NB4 (cell line): ENCODE measurements around the gene FEM1C.

Source experiments
- POLR2A ChIP-seq: IDR thresholded peaks from 2 replicates; pipeline ENCODE4 v1.6.1; 2011; ENCODE audit warnings: mild to moderate bottlenecking; ENCODE audit not compliant: insufficient read length; ENCODE audit errors: extremely low read depth
- TF ChIP-seq, protein P1 (sequence below): IDR thresholded peaks from one replicate; pipeline ENCODE4 v1.5.1; 2012; ENCODE audit warnings: low read depth, low read length

DNA sequence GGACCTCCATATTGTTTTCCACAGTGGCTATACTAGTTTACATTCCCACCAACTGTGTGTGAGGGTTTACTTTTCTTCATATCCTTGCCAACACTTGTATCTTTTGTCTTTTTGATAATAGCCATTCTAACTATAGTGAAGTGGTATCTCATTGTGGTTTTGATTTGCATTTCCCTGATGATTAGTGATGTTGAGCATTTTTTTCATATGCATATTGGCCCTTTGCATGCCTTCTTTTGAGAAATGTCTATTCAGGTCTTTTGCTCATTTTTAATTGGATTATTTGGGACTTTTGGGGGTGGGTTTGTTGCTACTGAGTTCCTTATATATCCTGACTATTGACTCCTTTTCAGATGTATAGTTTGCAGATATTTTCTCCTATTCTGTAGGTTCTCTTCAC is 44.4 kb downstream of the FEM1C start:
- TF ChIP-seq, protein P1, sequence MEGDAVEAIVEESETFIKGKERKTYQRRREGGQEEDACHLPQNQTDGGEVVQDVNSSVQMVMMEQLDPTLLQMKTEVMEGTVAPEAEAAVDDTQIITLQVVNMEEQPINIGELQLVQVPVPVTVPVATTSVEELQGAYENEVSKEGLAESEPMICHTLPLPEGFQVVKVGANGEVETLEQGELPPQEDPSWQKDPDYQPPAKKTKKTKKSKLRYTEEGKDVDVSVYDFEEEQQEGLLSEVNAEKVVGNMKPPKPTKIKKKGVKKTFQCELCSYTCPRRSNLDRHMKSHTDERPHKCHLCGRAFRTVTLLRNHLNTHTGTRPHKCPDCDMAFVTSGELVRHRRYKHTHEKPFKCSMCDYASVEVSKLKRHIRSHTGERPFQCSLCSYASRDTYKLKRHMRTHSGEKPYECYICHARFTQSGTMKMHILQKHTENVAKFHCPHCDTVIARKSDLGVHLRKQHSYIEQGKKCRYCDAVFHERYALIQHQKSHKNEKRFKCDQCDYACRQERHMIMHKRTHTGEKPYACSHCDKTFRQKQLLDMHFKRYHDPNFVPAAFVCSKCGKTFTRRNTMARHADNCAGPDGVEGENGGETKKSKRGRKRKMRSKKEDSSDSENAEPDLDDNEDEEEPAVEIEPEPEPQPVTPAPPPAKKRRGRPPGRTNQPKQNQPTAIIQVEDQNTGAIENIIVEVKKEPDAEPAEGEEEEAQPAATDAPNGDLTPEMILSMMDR: no peak
- TF ChIP-seq POLR2A: no peak
